ENCODE results near the gene TUBAL3.
A peak's percentile ranks its signal among the peaks of the same experiment; 100 is the strongest.
"Not testable (repeated sequence)": the region's sequence is repeated elsewhere in the genome, so short reads cannot be mapped to it uniquely, and the experiment has no call there.

Gene TUBAL3

DNA sequence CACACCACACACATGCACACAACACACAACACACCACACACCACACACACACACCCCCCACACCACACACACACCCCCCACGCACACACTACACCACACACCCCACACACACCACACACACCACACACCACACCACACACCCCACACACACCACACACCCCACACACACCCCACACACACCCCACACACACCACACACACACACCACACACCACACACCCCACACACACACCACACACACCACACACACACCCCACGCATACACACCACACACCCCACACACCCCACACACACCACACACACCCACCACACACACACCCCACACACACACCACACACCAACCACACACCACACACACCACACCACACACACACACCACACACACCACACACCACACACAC lies 23.4 kb downstream of the TUBAL3 start:
- peak; percentile 100 for FAIRE-seq
- DNase-seq (ENCODE audit: insufficient read length, low spot score), result no peak

- not testable (repeated sequence) for DNase-seq (ENCODE audit: insufficient read length, low spot score); FAIRE-seq
Observed at GRCh38 chr10:5380395-5380794, 24.2 kb downstream of the TUBAL3 start.

DNA sequence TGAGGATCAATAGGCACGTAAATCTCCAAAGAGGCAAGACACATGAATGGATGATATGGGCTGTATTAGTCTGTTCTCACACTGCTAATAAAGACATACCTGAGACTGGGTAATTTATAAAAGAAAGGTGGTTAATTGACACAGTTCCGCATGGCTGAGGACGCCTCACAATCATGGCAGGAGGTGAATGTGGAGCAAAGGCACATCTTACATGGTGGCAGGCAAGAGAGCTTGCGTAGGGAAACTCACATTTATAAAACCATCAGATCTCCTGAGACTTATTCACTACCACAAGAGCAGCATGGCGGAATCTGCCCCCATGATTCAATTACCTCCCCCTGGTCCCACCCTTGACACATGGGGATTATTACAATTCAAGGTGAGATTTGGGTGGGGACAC lies 25.4 kb downstream of the TUBAL3 start:
- not testable (repeated sequence) for FAIRE-seq; DNase-seq (ENCODE audit: insufficient read length, low spot score)

GRCh38 chr10:5376450-5376849 lies 28.2 kb downstream of the TUBAL3 start:
- FAIRE-seq (no peak), DNase-seq (ENCODE audit: insufficient read length, low spot score) (no peak)

DNA sequence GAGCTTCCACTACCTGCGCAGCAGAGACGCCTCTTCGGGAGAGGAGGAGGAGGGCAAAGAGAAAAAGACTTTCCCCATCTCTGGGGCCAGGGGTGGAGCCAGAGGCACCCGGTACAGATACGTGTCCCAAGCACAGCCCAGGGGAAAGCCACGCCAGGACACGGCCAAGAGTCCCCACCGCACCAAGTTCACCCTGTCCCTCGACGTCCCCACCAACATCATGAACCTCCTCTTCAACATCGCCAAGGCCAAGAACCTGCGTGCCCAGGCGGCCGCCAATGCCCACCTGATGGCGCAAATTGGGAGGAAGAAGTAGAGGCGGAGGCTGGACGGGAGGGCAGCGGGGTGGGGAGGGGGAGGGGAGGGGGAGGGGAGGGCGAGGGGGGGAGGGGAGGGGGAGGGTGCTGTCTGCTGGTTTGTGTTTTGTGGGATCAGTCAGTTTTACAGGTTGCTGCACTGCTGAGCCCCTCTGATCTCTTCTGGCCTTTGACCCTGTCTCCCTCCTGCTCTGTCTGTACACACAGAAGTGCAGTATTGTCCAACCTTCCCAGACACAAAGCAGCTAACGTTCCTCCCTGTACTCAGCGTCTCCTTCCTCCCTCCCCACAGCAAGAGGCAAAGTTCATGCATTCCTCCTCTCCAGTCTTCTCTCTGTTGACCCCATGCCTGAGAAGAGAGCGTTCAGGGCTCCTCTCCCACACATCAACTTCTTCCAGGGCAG lies 30.6 kb downstream of the TUBAL3 start:
- FAIRE-seq (no peak), DNase-seq (ENCODE audit: insufficient read length, low spot score) (no peak)

- DNase-seq (ENCODE audit: insufficient read length, low spot score), result no peak
- no peak for FAIRE-seq
Observed at GRCh38 chr10:5373307-5373706, 31.3 kb downstream of the TUBAL3 start.

- FAIRE-seq (peak; percentile 98), DNase-seq (ENCODE audit: insufficient read length, low spot score) (no peak)
Observed at GRCh38 chr10:5370493-5371352, 33.9 kb downstream of the TUBAL3 start.

DNA sequence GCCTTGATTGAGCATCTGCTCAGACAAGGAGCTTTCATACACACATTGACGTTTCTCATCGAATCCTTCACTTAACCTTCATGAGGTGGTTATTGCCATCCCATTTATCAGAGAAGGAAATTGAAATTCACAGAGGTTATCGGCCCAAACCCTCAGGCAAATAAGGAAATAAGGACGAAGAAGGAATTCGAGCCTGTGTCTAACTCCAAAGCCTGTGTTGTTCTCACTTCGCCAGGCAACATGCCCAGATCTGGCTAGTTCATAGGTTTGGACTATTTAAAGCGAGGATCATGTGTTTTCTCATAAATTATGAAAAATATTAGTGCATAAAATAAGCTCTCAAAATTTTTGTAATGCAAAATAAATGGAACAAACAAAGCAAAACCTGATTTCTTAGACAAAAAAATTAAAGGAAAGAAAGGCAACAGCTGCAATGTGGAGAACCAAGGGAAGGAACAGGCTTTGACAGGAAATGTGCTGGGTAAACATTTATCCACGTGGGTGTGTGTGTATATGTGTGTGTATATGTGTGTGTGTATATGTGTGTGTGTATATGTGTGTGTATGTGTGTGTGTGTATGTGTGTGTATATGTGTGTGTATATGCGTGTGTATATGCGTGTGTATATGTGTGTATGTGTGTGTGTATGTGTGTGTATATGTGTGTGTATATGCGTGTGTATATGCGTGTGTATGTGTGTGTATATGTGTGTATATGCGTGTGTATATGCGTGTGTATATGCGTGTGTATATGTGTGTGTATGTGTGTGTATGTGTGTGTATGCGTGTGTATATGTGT lies 35.1 kb downstream of the TUBAL3 start:
- DNase-seq (ENCODE audit: insufficient read length, low spot score) (no peak), FAIRE-seq (no peak)

DNA sequence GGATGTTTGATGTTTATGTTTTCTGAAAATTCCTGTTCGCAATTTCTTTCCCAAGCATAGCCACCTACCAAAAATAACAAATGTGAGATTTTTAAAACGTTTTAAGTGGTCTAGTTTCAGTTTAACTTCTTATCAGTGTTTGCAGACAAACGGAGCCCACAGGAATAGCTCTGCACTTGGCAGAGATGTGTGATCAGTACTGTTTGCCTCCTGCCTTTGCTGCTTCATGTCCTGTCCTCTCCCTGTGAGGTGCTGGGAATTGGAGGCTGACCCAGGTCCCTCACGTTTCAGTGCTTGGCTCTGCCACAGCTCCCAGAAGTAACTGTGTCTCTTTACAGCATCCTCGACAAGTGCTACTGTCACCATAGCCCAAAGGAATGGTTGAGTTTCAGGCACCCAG lies 38.7 kb downstream of the TUBAL3 start:
- DNase-seq (ENCODE audit: insufficient read length, low spot score), result no peak
- no peak for FAIRE-seq

- no peak for FAIRE-seq
- no peak for DNase-seq (ENCODE audit: insufficient read length, low spot score)
Observed at GRCh38 chr10:5364890-5365338, 39.7 kb downstream of the TUBAL3 start, which contains the start of gene UCN3. Gene UCN3 (plus strand): TSS chr10:5364966. CDS start chr10:5373721, 8,755 bp downstream.

- FAIRE-seq, result no peak
Observed at GRCh38 chr10:5364374-5364773, 40.3 kb downstream of the TUBAL3 start.

GRCh38 chr10:5362873-5363272 lies 41.8 kb downstream of the TUBAL3 start:
- FAIRE-seq (no peak), DNase-seq (ENCODE audit: insufficient read length, low spot score) (no peak)

More at GRCh38 chr10:5364374-5364773, 40.3 kb downstream of the TUBAL3 start:
- no peak for DNase-seq (ENCODE audit: insufficient read length, low spot score)

DNA sequence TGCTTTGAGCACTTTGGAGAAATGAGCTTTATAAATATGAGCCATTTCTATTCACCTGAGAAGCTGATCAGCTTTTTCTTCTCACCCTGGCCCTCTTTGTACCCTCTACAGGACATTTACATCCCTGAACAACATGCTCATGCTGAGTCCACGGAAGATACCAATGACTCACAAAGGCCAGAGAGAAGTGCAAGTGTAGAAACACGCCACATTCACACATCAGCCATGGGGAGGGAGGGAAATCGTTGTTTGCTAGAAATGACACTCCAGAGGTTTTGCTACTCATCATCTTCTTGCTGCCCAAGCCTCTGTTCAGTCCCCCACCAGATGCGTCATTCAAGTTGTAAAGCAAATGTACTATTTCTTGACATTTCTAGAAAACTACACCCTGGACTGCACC lies 42.7 kb downstream of the TUBAL3 start:
- no peak for DNase-seq (ENCODE audit: insufficient read length, low spot score)
- no peak for FAIRE-seq

DNA sequence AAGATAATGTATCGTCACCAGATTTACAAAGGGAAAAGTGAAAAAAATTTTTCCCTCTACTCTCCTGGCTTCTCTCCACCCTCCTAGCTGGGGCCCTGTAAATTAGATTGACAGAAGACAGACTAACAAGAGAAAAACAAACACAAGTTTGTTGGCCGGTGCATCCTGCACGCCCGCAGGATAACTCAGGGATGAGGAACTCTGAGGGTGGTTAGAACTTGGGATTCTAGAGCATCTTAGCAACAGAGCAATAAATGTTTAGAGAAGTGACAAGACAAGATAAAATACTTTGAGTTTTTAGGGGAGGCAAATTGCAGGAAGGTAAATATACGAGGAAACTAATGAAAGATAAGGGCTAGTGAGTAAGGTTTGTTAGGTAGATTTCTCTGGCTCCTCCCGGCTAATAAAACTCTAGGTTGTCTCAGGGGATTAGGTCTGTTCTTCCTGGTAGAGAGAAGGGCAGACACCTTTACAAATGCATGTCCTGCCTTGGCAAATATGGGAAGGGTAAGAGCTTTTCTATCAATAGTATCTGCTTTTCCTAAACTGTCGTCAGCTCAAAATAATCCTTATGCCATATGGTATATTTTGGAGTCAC lies 44.2 kb downstream of the TUBAL3 start:
- FAIRE-seq (no peak), DNase-seq (ENCODE audit: insufficient read length, low spot score) (no peak)

GRCh38 chr10:5356302-5356763 lies 48.3 kb downstream of the TUBAL3 start:
- no peak for FAIRE-seq
- DNase-seq (ENCODE audit: insufficient read length, low spot score), result no peak

DNA sequence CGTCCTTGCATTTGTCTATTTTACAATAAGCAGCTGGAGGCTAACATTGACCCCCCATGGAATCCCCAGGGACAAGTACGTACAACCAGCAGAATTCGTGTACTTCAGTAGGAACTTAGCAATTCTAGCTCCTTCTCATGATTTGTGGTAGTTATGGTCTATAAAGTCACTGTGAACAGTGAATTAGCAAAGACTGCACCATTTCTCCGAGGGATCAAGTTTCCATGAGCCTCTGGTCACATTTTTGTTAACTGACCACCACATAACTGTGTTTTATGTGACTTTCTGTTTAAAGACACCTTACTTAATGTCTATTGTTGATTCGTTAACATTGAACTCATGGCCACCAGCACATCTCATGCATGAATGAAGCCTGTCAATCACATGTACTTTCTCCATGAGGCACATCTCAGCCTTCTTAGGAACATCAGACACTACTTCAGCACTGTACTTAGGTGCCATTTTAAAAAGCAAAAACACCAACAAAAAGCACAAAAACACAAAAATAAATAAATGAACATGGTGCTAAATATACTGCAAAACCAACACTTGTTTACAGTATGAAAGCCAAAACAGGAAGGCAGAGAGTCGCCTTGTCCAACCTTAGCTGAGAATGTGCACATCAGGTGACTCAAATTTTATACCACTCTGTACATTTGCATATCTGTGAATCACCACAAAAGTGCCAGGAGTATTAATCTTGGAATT lies 48.9 kb downstream of the TUBAL3 start:
- FAIRE-seq (no peak), DNase-seq (ENCODE audit: insufficient read length, low spot score) (no peak)

- DNase-seq (ENCODE audit: insufficient read length, low spot score) (no peak), FAIRE-seq (no peak)
Observed at GRCh38 chr10:5354068-5354467, 50.6 kb downstream of the TUBAL3 start.

DNA sequence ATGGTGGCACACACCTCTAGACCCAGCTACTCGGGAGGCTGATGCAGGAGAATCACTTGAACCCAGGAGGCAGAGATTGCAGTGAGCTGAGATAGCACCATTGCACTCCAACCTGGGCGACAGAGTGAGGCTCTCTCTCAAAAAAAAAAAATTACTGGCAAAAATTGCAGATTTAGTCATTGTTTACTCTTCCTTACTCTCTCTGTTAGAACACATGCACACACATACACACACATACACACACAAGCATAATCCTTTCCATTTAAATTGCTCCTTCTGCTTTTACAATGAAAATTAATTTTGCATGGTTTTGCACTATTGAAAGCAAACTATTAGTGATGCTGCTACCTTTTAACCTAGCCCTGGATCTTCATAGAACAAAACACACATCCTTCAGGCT lies 55.3 kb downstream of the TUBAL3 start:
- no peak for FAIRE-seq

DNA sequence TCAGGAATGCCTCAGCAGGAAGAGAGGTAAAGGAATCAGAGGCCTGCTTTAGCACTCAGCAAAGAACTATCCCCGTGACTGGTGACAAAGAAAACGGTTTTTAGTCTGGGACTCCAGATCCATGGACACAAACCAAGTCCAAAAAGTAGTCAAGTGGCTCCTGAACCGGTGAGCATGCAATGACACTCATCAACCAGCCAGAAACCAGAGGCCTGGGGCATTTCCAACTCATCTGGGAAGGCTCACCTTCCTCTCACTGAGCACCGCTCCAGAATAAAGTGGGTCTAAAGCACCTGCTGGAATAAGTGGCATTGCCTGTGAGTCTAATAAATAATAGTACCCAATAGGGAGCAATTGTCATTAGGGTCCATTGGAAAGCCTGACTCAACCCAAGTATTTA lies 57.7 kb downstream of the TUBAL3 start:
- FAIRE-seq, result no peak
- no peak for DNase-seq (ENCODE audit: insufficient read length, low spot score)

More for the DNA sequence above, 55.3 kb downstream of the TUBAL3 start:
- DNase-seq (ENCODE audit: insufficient read length, low spot score), result no peak

- FAIRE-seq (no peak), DNase-seq (ENCODE audit: insufficient read length, low spot score) (no peak)
Observed at GRCh38 chr10:5344746-5345145, 59.9 kb downstream of the TUBAL3 start.

Data from HTR-8/SVneo (cell line).